Head of caudate nucleus (tissue), 42 donors: ENCODE data around the gene PTGES.
"Not testable (repeated sequence)": the region's sequence is repeated elsewhere in the genome, so short reads cannot be mapped to it uniquely, and the experiment has no call there.

Experiments used
- DNase-seq, 42 donors: peaks; one replicate each; pipeline versions ENCODE4 v3.0.0 to v3.0.0-alpha.2; 2020 to 2021; ENCODE audit warnings: mixed read lengths in 7 of 42
- intact Hi-C: fragments of 100-400 bp; cut with DNase I; formaldehyde crosslinking; loops from one replicate; pipeline ENCODE4 v1.15.0; 2022

PTGES gene

DNA sequence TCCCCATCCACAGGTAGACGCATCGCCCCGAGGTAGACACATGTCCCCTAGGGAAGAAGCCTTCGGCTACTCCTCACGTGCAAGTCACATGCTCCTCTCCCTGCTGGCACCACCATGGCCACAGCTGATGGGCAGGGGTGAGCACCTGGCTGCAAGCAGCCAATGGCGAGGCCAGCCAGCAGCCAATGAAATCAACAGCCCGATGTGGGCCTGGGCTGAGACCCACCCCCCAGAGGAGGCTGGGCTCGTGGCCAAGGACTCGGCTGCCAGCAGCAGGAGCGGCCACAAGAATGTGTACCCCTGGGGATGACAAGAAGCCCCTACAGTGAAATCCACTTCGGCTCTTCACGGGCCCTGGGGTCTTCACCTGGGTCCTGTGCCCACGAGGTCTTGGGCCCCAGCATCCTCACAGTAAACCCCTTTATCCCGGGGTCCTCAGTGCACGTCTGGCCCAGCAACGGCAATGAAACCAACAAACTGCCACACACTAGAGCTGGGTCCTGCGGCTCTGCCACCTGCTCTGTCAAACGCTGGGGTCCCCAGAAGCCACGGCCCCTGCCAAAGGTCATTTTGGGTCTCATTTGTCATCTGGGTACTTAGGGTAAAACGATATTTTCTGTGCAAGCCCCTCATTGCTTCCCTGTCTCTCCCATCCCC is 22.1 kb upstream of the PTGES start:
- DNase-seq: no peak
- intact Hi-C loops: no loop called here

DNA sequence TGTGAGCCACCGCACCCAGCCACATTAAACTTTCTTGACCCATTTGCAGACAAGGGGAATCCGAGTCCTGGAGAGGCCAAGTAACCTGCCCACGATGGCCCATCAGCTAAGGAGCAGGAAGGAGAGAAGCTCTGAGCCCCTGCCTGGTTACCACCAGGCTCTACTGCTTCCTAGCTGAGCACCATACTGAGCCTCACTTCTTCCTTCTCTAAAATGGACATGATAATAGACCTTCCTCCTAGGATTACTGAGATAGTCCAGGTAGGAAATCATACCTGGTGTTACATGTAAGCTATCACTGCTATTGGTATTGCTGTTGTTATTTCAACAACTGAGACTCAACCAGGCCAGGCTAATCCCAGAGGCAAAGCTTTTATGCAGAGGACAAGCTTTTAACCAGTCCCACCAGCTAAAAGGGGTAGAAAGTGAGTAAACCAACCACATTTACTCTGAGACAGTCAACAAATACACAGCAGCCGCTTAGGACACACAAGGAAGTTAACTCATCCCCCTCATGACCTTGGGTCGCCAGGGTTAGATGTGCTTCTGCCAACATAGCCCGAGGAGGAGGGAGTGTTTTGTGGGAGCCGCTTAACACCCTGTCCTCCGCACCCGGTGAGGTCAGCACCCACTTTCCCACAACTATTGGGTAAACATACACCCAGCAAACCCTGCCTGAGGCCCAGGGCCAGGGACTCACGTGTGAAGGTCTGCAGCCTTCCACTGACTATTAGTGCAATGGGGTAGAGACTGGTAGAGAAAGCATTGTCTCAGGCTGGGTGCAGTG is 20.6 kb upstream of the PTGES start:
- DNase-seq: no peak
- intact Hi-C loops: no loop called here

DNA sequence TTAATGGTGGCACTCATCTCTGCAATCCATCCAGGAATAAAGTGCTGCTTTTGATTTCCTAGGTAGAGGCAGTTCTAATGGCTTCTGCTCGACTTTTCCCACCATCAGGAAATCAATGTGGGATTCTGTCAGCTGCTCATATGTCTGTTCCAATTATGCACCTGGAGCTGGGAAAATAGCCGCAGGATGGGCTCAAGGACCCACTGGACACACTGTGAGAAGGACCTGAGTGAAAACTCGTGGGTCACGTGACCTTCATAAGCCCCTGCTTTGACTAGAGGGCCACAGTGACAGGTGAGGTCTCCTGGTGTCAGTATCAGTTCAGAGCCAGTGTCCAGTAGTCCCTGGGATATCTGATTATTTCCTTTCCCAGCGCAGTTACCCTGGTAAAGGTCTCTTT is 17.9 kb upstream of the PTGES start:
- intact Hi-C loops: no loop called here
- no peak for DNase-seq

DNA sequence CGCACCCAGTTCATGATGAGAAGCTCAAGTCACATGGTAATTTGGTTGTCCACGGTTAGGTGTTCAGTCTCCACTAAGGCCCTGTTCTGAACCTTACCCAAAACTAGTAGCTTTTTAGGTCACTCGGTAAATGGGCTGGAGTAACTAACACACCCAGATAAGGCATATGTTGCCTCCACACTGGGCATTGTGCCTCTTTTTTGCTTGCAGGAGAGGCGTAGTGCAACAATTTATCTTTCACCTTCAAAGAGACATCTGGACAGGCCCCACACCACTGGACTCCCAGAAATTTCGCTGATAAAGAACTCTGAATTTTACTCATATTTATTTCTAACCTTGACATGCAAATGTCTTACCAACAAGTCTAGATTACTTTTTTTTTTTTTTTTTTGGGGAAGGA is 16.8 kb upstream of the PTGES start:
- intact Hi-C loops: no loop called here
- DNase-seq: no peak

DNA sequence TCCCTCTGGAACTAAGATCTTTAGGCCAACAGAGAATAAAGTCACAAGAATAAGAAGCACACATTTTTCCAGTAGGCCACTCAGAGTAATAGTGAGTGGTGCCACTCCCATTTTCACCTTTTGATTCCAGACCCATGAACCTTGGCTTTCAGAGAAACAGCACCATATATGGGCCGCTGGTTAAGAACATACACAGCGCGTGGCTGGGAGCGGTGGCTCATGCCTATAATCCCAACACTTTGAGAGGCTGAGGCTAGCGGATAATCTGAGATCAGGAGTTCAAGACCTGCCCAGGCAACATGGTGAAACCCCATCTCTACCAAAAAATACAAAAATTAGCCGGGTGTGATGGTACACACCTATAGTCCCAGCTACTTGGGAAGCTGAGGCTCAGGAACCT is 15.6 kb upstream of the PTGES start:
- no peak for DNase-seq
- intact Hi-C loops: no loop called here

DNA sequence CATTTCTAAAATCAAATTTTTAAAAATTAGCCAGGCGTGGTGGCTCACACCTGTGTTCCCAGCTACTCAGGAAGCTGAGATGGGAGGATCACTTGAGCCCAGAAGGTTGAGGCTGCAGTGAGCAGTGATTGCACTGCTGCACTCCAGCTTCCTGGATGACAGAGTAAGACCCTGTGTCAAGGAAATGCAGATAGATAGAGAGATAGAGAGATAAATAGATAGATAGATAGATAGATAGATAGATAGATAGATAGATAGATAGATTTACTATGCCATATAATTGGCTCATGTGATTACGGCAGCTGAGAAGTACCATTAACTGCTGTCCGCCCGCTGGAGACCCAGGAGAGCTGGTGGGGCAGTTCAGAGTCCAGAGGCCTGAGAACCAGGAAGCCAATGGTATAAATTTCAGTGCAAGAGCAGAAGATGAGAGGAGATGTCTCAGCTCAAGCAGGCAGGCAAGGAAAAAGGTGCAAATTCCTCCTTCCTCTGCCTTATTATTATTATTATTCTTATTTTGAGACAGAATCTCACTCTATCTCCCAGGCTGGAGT is 13.0 kb upstream of the PTGES start:
- DNase-seq: no peak
- intact Hi-C loops: no loop called here

DNA sequence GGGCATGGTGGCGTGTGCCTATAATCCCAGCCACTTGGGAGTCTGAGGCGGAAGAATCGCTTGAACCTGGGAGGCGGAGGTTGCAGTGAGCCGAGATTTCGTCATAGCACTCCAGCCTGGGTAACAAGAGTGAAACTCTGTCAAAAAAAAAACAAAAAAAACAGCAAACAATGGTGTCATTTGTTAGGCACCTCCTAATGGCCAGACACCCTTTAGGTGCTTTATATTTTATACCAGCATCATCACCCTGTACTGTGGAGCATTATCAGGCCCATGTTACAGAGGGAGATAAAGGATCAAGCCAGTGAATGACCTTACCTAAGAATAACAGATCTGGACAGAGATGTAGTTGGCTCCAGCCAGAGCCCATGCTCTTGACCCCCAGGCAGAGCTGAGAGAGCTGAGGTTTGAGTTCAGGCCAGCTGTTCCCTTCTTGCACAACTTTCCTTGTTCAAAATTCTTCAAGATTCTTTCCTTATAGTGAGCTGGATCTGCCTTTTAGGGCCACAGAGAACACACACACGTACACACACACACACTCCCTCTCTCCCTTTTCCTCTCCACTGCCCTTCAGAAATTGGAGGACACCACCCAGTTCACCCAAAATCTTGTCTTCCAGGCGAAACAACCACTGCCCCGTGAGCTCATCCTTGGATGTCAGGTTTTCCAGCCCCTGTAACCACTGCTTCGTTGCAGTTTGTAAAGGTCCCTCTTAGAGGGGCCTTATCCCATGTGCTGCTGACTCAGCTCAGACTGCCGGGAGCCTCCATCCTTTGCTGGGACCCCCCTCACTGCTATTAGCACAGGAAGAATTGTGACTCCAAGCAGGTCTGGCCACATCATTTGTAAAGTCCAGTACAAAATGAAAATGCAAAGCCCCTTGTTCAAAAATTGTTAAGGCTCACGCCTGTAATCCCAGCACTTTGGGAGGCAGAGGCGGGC is 10.4 kb upstream of the PTGES start:
- intact Hi-C loops: no loop called here
- no peak for DNase-seq

DNA sequence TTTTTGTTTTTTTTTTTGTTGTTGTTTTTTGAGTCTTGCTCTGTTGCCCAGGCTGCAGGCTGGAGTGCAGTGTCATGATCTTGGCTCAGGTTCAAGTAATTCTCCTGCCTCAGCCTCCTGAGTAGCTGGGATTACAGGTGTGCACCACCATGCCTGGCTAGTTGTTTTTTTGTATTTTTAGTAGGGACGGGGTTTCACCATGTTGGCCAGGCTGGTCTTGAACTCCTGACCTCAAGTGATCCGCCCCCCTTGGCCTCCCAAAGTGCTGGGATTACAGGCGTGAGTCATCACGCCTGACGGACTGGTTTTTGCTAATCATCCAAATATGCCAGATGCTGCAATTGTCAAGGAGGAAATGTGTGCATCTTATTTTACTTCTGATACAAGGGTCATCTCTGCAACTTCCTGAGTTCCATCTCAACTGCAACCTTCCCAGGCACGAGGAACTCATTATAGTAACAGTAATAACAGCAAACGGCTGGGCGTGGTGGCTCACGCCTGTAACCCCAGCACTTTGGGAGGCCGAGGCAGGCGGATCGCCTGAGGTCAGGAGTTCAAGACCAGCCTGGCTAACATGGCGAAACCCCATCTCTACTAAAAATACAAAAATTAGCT is 9.6 kb upstream of the PTGES start:
- intact Hi-C loops, DNase-seq: not testable (repeated sequence)

DNA sequence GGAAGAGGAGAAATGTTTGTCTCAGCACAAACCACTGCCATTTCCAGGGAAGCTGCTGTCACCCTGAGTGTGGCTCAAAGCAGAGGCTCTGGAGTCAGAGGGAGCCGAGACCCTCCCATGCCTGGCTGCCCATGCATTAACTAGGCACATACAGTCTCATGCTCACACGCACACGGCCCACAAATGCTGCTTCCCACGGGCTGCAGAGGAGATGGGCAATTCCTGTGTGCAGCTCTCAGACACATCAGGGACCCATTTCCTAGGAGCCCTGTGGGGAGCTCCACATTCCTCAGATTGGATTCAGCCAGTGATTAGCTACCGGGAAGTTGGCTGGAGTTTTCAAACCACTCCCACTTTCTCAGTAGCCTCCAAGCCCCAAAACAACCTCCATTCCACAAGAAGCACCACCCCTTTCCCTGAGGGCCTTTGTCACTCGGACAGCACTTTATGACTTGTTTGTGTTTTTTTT is 9.1 kb upstream of the PTGES start:
- no peak for DNase-seq
- intact Hi-C loops: no loop called here

DNA sequence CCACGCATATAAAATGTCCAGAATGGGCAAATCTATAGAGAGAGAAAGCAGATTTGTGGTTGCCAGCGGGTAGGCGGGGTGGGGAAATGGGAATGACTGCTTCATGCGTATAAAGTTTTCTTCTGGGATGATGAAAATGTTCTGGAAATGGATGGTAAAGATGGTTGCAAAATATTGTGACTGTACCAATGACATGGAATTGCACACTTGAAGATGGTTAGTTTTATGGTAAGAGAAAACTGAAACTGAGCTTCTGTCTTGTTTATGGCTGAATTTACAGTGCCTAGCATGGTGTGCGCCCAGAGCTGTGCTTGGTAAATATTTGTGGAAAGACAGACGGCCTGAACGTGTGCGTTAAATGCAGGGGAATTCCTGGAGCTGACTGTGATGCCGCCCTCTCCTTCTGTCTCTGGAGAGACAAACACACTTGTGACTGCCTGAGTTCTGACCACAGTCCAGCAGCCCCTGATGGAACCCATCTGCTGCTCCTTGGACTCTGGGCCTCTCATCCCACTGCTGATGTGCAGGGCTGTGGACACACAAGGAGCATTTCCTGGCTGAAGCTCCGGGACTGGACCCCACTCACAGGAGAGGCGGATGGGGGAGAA is 8.6 kb upstream of the PTGES start:
- intact Hi-C loops: no loop called here
- no peak for DNase-seq

DNA sequence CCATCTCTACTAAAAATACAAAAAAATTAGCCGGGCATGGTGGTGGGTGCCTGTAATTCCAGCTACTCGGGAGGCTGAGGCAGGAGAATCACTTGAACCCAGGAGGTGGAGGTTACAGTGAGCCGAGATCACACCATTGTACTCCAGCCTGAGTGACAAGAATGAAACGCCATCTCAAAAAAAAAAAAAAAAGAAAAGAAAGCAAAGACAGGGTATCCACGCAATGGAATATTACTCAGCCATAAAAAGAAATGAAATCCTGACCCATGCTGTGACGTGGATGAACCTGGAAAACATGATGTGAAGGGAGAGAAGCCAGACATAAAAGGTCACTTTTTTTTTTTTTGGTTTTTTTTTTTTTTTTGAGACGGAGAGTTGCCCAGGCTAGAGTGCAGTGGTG is 7.9 kb upstream of the PTGES start:
- intact Hi-C loops, DNase-seq: not testable (repeated sequence)

DNA sequence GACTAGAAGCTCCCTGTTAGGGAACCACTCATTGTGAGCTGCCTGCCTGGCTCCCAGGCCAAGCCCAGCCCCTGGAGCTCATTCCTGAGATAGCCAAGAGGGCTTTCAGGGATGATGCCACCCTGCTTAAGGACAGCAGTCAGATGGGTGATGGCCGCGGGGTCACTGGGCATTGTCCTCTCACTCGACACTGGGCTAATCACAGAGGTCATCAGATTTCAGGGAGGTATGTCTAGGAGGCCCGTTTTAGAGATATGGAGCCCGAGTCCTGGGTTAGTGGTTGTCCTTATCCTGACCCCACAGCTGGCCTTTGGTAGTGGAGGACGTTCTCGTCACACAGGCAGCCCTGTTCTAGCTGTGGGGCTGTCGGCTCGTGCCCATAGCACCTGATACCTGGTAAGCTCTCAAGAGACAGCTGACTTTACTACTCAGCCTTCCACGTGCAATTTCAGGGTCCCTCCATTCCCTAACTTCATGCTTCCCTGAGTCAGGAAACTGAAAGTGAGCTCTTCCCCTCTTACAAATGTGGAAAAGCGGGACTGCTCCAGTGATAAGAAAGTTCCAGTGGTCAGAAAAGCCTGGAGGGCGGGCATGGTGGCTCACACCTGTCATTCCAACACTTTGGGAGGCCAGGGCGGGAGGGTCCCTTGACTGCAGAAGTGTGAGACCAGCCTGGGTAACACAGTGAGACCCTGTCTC is 7.1 kb upstream of the PTGES start:
- DNase-seq: no peak
- intact Hi-C loops: no loop called here

DNA sequence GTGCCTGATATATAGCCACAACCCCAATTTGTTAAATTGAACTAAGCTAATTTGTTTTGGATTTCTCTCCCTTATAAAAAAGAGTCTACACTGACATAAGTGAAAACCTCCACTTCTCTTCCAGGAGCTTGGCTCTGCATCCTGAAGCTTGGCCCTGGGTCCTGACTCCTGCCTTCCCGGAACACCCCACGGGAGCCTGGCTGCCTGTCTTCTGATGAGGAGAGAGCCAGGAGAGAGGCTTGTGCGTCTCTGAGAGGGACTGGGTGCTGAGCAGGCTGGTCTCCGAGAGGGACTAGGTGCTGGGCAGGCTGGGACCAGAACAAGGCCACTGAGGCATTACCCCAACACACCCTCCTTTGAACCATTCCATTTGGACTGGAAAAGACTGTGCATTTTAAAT is 6.5 kb upstream of the PTGES start:
- intact Hi-C loops: no loop called here
- no peak for DNase-seq

DNA sequence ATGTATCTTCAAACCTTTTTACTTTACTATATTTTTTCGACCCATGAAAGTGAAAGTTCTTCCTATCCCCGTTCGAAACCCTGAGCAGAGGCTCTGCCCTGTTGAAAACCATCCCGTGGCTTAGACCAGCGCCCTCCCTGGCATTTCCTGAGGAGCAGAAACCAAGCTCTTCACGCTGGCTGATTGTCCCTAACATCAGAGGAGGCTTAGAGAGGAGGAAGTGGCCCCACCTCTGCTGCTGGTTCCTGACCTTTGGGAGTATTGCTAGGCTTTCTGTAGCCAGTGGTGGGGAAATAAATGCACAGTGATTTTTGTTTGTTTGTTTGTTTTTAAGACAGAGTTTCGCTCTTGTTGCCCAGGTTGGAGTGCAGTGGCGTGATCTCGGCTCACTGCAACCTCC is 4.2 kb upstream of the PTGES start:
- no peak for DNase-seq

DNA sequence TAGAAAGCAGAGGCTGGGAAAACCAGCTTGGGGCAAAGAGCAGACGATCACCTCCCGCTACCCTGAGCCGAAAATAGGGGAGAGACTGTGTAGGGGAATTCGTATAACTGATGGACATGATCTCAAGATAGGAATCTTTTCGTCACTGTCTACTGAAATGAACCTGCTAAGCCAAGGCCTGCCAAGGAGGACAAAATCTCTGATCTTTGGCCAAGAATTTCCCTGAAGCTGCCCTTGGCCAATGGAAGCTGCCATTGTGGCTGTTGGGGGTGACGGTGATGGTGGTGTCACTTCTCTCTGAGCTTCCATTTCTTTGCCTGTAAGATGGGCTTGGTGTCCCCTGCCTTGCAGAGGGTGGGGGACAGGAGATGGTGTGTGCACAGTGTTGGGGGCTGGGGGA is 3.3 kb upstream of the PTGES start:
- DNase-seq: no peak
- intact Hi-C loops: no loop called here

More for the DNA sequence above, 4.2 kb upstream of the PTGES start:
- intact Hi-C loops: no loop called here

DNA sequence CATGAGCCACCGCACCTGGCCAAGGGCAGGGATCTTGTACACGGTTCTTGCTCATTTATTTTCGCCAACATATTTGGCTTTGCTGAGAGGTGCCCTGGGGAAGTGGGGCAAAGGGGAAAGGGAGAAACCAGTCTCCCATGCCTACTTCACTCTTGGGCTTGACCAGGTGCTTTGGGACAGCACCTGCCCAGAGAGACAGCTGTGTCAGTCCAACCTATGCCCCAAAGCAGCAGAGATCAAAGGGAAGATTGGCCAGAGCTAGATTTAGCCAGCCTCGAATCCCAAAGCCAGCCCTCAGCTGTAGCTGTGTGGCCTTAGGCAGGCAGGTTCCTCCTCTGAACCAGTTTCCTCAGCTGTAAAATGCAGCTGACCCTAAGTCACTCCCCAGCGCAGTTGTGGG is 2.3 kb upstream of the PTGES start:
- intact Hi-C loops: no loop called here
- no peak for DNase-seq

DNA sequence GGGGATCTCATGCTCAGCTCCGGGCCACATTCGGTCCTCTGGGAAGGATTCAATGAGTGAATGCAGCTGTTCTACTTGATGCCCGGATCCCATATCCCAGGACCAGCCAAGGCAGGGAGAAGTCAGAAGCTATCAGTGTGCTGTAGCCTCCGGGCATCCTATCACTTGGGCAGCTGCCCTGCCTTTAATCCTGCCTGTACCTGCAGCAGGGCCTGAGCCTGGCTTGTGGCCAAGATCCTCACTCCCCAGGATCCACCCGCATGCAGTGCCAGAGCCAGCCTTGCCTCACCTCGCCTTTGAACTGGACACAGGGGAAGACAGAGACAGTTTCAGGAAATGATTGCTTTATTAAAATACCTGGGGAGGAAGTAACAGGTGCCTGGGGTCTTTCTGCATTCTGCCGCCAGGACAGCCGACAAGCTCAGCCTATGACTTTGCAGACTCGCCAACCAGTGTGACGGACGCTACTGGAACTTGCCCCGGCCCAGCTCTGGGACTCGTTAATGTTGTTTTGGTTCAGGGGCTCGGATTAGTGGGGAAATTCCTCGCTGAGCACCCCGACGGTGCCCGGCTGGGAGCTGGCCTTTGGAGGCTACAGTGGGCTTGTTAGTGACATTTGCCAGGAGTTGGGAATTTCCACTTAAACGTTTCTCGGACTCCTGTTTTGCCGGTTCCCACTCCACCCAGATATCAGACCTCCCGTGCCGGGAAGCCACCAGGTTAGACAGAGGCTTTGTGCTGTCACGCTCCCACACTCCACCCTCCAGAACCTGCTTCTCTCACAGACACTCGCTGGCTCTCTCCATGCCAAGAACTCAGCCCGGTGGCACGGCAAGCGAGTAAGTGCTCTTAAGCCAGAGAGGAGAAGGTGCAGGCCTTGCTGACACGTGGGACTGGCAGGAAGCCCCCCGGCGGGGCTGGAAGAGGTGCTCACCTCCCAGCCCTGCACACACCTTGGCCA is 721 bp downstream of the PTGES start:
- peak in 17 of 42 donors; percentile 12 to 58 (median 30) for DNase-seq
- intact Hi-C loops: no loop called here
